HG03571 (cell line): ENCODE measurements around the gene GPC2.
A peak's percentile ranks its signal among the peaks of the same experiment; 100 is the strongest.
"Not testable (repeated sequence)": the region's sequence is repeated elsewhere in the genome, so short reads cannot be mapped to it uniquely, and the experiment has no call there.

ENCODE experiments used
- ATAC-seq: cut with Tn5 transposase; IDR thresholded peaks from one replicate; pipeline ENCODE4 v1.9.1; 2021; ENCODE audit not compliant: unreplicated experiment

Gene GPC2

GRCh38 chr7:100153708-100154535 lies 23.3 kb downstream of the GPC2 start:
- ATAC-seq, result no peak

GRCh38 chr7:100152937-100153666 lies 24.1 kb downstream of the GPC2 start:
- no peak for ATAC-seq

DNA sequence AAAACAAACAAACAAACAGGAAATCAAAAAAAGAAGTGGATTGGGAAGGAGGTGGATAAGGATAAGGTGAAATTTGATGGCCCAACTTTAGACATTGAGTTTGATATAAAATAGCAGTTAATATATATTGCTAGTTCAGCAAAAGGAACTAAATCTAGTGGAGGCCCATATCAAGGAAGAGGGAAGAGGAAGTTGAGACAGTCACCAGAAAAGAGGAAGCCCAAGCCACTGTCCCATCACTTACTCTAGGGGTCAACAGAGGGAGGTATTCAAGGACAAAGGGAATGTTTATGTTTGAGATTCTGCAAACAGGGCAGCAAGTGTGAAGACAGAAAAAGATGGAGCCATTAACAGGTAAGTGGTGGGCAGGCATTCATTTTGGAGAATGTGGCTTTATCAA lies 24.8 kb downstream of the GPC2 start:
- ATAC-seq, result no peak

- peak; percentile 98 for ATAC-seq
Measured at GRCh38 chr7:100148559-100149328, 28.4 kb downstream of the GPC2 start, which contains the start of gene LAMTOR4. Gene LAMTOR4, plus strand, starts transcription at chr7:100148918. Its CDS starts 55 bp downstream, at chr7:100148973.

- no peak for ATAC-seq
Measured at GRCh38 chr7:100148225-100148558, 29.0 kb downstream of the GPC2 start.

GRCh38 chr7:100147278-100147677 lies 29.9 kb downstream of the GPC2 start:
- ATAC-seq, result no peak

GRCh38 chr7:100146350-100146749 lies 30.8 kb downstream of the GPC2 start:
- not testable (repeated sequence) for ATAC-seq

GRCh38 chr7:100142461-100142860 lies 34.7 kb downstream of the GPC2 start:
- ATAC-seq, result no peak

DNA sequence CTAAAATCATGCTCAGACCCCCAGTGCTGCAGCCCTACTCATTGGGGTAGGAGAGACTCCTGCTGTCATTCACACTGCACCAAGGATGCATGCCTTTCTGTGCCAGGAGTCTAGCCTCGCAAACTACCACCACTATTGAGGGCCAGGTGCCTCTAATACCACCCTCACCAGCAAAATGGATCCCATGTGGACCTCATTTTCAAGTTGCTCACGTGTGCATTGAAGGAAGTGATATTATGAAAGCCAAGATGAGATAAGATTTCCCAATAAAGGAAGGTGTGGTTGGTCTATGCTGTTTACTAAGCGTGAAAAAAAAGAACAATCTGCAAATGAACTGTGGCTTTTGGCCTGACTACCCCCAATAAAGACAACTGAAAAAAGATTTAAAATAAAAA lies 35.6 kb downstream of the GPC2 start:
- ATAC-seq, result no peak

- ATAC-seq, result no peak
Measured at GRCh38 chr7:100137851-100138760, 39.1 kb downstream of the GPC2 start.

DNA sequence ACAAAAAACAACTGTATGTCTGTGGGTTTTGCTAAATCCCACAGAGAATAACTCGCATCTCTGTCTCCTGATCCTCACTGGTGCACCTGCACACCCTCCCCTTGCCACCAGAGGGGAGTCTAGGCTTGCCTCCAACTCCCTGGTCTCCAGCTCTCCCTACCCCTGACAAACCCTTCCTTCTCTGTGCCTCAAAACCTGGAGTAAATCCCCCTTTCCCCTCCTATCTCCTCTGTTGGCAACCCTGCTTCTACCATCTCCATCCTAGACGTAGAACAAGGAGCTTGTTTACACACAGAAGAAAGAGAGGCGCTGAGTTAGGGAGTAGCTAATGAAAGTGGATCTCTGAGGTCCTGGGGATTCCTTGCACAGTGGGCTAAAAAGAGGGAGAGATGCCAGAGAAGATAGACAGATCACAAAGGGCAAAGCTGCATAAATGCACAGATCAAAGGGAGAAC lies 44.5 kb downstream of the GPC2 start:
- no peak for ATAC-seq

DNA sequence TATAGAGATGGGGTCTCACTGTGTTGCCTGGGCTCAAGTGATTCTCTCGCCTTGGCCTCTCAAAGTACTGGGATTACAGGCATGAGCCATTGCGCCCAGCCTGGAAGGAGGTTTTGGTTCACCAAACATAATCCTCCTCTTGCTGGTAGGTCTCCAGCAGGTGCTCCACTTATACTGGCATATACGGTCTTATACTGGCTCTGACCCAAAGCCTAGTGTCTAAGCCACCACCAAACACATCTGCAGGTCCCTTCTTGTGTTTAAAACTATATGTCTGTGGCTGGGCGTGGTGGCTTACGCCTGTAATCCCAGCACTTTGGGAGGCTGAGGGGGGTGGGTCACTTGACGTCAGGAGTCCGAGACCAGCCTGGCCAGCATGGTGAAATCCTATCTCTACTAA lies 45.1 kb downstream of the GPC2 start:
- no peak for ATAC-seq

- ATAC-seq, result no peak
Measured at GRCh38 chr7:100130608-100131453, 46.4 kb downstream of the GPC2 start.

- ATAC-seq, result not testable (repeated sequence)
Measured at GRCh38 chr7:100130220-100130607, 47.0 kb downstream of the GPC2 start.

- ATAC-seq, result no peak
Measured at GRCh38 chr7:100128637-100128963, 48.6 kb downstream of the GPC2 start.

DNA sequence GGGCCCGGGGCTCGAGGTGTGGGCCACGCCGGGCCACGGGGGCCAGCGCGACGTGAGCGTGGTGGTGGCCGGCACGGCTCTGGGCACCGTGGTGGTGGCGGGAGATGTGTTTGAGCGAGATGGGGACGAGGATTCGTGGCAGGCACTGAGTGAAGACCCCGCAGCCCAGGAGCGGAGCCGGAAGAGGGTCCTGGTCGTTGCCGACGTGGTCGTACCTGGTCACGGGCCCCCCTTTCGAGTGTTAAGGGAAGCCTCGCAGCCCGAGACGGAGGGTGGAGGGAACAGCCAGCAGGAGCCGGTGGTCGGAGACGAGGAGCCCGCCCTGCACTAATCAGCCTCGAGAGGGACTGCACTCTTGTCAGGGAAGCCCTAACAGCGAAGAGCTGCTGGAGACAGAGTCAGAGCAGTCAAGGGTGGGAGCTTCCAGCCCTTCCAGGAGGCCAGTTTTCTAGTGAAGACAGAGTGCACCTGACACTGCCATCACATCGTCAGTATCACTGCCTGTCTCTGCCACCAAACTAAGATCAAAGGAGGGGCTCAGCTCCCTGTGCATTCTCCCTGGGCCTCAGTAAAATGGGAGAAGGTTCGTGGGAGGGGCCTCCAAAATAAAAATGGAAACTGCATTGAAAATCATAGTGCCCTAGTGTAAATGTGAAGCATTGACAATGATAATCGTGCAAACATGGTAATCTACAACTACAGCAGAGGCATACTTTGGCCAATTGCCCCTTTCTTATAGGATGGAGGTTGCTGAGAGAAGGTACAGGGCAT lies 49.1 kb downstream of the GPC2 start:
- ATAC-seq, result peak; percentile 7

GRCh38 chr7:100126931-100127865 lies 50.0 kb downstream of the GPC2 start, which contains the start of gene MBLAC1:
Gene MBLAC1, plus strand, starts transcription at chr7:100126967. Its CDS starts 429 bp downstream, at chr7:100127396.
- peak; percentile 55 for ATAC-seq
